DMS 273 treated with DMSO at 0.1 percent for 48 hours (cell line): ENCODE results near the gene DNAJC11.
"Not testable (repeated sequence)": the region's sequence is repeated elsewhere in the genome, so short reads cannot be mapped to it uniquely, and the experiment has no call there.

ENCODE experiments used
- DNase-seq: peaks from one replicate; lab custom pipeline; 2025; lab: John Stamatoyannopoulos, UW

The DNAJC11 gene

DNA sequence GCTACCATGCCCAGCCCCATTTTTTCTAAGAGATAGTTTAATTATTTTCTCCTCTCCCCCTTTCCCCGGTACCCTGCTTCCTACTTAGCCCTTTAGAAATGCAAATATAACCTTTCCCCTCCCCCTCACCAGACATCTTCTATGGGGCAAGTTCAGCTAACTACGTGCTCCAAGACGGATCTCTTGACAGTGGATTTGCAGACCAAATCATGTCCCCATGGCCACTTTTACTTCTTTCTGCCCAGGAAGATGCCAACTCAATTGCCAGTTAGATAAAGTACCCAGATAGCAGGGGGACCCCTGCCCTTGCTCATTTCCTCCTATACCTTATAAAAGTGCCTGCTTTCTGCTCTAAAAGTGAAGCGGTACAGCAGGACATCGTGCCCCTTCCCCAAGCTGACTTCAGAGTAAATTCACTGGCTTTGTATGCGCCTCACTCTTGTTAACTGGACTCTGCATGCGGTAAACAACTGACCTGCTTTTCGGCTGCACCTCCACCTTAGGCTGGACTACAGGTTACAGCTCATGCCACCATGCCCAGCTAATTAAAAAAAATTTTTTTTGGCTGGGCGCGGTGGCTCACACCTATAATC lies 7.4 kb downstream of the DNAJC11 start:
- DNase-seq = no peak

- DNase-seq = no peak
Observed at GRCh38 chr1:6692956-6693355, 8.7 kb downstream of the DNAJC11 start.

DNA sequence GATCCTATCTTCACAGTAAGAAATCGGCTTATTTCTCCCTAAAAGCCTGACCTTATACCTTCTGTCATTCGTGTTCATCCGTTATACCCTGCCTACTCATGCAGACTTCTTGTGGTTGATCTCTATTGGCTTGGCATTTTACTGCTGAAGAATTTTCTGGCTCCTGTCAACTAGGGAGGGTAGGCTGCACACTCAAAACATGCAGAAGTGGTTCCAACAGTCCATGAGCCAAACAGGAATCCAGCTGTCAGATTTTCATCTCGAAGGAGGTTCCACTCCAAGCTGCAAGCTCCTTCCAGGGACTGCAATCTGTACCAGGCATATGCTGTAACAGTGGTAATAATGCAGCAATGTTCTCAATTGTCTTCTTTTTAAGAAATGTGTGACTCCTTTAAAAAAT lies 10.1 kb downstream of the DNAJC11 start:
- DNase-seq = no peak

DNA sequence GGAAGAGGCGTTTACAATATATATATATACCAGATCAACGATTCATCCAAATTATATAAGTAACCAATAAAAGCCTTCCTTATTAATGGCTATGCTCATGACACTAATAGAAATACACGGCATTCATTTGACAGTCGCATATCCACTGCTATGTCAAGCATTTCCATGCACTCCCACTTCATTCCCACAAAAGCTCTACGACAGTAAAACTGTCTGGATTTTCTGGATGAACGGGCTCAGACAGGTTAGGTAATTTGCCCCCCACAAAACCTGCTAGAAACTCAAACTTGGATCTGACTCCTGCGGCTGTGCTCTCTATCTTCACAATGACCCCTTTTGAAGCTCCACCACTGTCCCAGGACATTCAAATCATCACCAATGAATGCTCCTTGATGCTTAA lies 11.4 kb downstream of the DNAJC11 start:
- no peak for DNase-seq

DNA sequence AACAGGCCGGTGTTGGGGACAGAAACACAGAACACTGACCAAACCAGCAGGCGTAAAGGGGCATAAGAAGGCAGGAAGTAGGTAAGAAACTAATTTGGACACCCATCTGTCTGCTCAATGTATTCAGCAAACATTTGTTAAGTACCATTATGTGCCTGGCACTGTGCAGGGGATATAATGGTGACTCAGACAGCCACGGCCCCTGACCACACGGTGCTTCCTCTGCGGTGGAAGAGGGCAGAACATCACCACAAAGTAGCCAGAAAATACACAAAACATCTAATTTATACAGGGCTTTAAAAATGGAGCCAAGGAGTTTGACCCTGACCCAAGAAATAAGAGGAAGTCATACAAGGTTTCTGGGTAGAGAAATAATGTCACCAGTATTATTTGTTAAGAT lies 12.9 kb downstream of the DNAJC11 start:
- DNase-seq = no peak

- DNase-seq = no peak
Observed at GRCh38 chr1:6688001-6688400, 13.6 kb downstream of the DNAJC11 start.

DNA sequence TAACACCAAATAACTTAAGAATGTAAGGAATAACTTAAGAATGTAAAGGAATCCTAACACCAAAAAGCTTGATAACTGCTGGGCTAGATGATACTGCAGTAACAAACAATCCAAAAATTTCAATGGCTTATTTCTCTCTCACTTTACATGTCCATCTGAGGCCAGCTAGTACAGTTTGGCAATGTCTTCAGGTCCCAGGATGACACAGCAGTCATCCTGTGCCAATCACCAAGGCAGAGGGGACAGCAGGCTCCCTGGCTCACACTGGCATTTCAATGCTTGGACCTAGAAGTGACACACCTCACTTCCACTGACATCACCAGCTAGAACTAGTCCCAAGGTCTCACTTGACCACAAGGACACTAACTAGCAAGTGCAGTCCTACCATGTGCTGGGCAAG lies 15.3 kb downstream of the DNAJC11 start:
- no peak for DNase-seq

DNA sequence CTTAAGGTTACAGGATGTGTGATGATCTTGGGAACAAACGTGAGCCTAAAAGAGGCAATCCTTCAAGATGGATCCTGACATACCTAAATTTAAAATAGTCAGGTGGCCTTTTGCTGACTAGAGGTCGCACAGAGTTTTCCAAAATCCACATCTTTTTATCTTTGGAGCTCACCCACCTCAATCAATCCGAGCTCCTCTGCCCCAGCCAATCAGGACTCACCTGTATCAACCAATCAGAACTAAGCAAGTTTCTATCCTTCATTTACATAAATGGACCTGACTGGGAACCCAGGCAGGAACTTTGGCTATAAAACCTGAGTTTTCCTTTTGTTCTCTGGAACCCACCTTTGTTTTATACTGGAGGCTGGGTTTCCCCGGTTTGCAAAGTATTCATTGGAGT lies 16.2 kb downstream of the DNAJC11 start:
- DNase-seq = no peak

DNA sequence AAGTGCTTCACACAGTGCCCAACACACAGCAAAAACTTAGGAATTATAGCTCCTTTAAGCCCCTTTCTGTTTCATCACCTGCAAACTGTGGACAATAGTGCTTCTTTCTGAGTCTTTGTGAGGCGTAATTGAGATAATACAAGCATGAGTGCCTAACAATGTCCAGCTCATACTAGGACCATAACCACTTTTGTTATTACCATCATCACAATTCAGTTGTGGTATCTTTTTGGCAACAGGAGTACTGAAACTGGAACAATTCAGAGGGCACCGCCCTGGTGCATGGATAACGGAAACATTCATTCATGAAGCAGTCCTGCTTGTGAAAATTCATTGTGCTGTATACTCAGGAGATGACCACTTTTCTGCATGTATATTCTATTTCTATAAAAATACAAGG lies 18.2 kb downstream of the DNAJC11 start:
- DNase-seq = no peak

- DNase-seq = no peak
Observed at GRCh38 chr1:6675941-6676340, 25.7 kb downstream of the DNAJC11 start.

GRCh38 chr1:6674771-6675170 lies 26.8 kb downstream of the DNAJC11 start:
- DNase-seq = peak; percentile 27

- no peak for DNase-seq
Observed at GRCh38 chr1:6673816-6674398, 27.7 kb downstream of the DNAJC11 start.

DNA sequence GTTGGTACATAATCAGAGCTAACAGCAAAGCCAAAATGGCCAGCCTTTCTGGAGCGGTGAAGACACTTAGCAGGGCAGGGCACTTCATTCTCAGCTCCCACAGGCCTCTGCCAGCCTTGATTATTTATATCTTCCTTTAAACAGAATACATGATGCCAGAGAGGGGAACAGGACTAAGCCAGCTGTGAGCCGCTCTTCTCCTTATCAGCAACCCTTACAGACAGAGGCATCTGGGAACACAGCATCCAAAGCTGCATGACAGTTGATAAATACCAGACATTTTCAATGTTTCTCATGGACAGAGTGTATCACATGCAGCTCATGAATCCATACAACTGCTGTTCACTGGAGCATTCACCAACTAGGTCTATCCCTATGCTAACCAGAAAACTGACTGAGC lies 29.1 kb downstream of the DNAJC11 start:
- DNase-seq = no peak

GRCh38 chr1:6668503-6668902 lies 33.1 kb downstream of the DNAJC11 start:
- no peak for DNase-seq

DNA sequence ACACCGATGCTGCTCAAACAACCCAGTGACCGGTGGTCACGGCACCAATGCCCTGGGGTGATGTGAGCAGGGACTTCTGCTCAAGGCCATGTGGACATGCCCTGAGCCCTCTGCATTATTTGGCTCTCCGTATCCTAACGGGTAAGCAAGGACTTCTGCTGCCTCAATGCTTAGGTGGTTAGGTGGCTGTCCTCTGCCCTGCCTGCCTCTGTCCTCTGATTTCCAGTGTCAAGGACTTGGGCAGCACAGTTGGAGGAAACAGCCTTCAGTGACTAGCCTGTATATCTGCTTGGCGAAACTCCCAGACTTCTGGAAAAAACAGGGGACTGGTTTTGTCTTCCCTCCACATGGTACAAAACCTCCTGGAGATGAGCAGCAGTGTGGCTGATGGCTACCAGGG lies 34.5 kb downstream of the DNAJC11 start:
- no peak for DNase-seq

DNA sequence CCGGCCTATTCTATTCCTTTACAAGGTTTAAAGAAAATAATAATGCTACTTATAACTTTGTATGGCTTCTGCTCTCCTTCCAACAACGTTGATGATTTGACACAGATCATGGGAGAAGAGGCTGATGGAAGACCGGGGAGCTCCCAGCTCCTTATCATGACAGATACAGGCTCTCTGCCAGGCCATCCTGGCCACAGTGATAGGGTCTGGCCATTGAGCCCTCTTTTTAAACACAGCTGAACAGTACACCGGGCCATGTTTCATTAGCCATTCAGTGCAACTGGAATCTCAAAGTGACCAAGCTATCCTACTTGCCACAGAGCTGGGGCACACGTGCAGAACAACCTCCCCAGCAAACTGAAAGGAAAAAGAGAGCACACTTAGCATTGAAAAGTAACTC lies 34.9 kb downstream of the DNAJC11 start:
- DNase-seq = no peak

DNA sequence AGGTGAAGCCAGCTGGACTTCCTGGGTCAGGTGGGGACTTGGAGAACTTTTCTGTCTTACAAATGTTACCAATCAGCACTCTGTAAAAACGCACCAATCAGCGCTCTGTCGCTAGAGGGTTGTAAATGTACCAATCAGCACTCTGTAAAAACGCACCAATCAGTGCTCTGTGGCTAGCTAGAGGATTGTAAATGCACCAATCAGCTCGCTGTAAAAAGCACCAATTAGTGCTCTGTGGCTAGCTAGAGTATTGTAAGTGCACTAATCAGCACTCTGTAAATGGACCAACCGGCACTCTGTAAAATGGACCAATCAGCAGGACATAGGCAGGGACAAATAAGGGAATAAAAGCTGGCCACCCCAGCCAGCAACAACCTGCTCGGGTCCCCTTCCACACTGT lies 39.1 kb downstream of the DNAJC11 start:
- DNase-seq = not testable (repeated sequence)

DNA sequence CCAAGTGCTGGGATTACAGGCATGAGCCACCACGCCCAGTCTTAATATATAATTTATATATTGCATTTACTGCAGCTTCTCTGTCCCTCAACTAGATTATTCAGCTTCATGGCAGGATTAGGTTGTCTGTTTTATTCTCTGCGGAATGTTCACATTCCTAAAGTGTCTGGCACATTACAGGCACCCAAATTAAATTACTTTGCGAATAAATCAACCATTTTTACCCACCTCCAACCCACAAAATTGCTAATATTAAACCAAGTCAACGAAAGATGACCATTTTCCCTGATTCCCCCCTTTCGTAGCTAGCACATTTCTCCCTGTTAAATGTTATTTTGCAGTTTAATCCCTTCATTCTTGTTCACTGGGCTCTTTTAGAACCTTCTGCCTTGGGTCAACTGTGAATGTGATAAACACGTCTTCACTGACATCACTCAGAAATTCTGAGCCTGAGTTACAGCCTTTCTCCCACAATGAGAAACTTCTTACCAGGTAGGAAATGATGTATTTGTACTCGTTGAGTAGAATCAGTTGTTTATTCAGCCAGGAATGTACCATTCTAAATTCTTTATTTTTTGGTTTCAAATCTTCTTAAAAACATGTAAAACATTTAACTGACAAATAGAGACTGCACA lies 41.1 kb downstream of the DNAJC11 start:
- no peak for DNase-seq

- DNase-seq = no peak
Observed at GRCh38 chr1:6658359-6659060, 43.1 kb downstream of the DNAJC11 start.

GRCh38 chr1:6657138-6657537 lies 44.5 kb downstream of the DNAJC11 start:
- no peak for DNase-seq

DNA sequence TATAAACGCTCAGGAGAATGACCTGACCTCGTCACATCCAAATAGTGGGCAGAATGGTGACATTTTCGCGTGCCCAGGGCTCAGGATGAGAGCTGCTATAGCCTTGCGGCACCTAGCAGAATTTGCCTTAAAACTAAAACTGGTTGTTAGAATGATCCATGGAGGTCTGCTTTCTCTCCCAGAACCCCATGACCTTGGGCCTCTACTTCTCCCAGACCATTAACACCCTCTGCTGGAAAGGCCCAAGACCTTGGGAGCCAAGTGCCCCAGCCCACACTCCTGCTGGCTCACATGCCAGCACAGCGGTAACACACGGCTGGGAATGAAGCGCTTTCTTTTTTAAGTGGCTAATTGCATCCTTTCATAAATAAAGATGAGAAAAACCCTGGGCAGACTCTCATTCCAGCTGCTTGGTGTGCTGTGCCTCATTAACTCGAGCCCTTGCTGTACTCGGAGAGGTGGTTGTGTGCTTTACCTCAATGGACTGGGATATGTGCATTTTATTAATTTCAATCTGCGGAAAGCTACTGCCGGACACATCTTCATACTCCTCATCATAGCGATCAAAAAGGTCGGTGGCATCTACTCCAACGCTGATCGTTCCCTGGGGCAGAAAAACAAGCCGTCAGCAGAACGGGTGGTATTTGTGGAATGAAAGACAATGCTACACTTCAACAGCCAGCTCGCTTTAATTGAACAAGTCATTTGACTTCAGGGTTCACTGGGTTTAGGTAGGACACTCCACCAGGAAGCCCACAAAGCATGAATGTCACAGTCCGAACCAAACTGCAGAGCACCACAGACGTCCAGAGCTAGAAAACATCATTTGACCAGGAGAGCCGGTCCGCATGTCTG lies 48.0 kb downstream of the DNAJC11 start:
- DNase-seq = no peak

DNA sequence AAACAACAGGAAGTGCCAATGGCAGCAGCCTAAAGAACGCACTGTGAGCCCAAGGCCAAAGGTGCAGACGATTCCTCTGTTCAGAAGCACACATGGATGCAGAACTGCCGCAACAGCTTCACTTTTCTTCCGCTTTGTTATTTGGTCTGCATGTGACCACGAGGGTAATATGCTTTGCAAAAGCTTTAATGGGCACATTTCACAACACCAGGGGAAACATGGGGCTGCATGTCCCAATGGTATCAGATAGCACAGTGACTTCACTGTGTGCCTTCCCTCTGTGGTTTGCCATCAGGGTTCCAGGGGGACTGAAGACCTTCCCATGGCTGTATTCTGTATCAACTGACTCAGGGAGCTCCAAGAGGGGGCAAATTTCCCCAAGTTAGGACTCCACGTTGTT lies 48.6 kb downstream of the DNAJC11 start:
- DNase-seq = no peak
